Suppressor macrophage treated with lipopolysaccharide for 1 hour (primary cell): ENCODE data around the gene SYNJ1.
"Not testable (repeated sequence)": the region's sequence is repeated elsewhere in the genome, so short reads cannot be mapped to it uniquely, and the experiment has no call there.

Experiments
- DNase-seq, 3 donors: peaks; one replicate each; pipeline ENCODE4 v3.0.0-alpha.2; 2020 to 2022

SYNJ1 gene

DNA sequence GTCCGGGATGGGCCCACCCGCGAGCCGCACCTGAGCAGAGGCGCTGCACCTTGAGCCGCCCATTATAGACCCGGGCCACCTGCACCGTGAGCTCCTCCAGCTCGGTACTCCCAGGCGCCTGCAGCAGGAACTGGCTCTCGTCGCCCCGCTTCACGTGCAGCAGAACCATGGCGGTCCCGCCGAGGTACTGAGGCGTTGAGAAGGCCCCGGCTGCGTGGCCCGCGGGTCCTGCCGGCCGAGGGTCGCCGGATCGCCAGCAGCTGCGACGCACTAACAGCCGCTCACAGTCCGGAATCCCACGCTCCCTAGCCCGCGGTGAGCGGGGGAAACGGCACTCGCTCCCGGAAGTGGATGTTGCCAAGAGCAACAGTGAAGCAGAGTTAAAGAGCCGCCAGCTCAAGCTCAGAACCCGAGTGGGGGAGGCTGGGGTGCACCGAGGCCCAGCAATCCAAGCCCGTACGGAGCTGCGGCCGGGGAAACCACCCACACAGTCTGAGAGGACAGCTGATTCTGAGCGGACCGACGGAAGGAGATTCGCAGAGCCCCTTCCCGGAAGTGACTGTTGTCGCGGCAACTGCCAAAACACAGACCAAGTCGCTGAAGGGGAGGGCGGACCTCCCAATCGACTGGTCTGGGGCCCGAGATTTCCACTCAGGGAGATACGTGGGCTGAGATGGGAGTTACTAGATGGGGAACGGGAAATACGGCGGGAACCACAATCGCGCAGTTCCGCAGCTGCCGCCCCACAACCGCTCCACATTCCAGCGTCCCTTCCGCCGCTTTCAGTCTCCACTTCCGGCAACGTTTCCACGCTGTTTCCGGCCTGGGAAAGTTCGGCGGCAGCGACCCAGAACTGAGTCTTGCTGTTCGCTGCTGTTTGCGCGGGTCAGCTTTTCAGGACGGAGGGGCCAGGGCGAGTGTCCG lies 115.5 kb downstream of the SYNJ1 start, which contains the start of gene CFAP298:
Gene CFAP298, minus strand, starts transcription at position 303 of the 924 bp plus-strand sequence. Its CDS starts 134 bp downstream, at position 169.
- peak; percentile 93 to 94 (median 94) for DNase-seq

DNA sequence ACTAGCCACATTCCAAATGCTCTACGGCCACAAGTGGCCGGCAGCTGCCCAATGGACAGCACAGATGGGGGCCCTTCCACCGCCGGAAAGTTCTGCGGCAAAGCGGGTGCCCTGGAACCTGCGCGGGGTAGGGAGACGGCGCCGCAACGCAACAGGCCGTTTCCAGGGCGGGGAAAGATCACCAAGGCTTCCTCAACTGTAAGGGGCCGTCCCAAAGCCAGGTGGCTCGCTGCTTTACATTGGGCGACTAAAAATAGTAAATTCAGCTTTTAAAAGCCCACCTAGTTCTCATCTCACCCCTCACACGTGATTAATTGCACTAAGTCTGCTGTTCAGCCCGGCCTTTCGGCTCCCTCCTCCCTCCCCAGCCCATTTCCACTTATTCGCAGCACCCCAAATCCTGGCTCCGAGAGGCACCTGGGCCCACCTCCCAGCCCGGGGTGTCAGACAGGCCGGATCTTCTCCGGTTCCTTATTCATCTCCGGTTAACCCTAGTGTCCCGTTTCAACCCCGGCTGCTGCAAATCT lies 116.3 kb downstream of the SYNJ1 start:
- DNase-seq: peak; percentile 23 to 50 (median 26)

DNA sequence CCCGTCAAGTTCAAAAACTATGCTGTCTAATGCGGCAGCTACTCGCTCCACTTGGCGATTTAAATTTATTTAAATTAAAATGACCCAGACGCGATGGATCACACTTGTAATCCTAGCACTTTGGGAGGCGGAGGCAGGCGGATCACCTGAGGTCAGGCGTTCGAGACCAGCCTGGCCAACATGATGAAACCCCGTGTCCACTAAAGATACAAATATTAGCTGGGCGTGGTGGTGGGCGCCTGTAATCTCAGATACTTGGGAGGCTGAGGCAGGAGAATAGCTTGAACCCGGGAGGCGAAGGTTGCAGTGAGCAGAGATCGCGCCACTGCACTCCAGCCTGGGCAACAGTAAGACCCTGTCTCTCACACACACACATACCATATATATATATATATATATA lies 116.9 kb downstream of the SYNJ1 start:
- not testable (repeated sequence) for DNase-seq

DNA sequence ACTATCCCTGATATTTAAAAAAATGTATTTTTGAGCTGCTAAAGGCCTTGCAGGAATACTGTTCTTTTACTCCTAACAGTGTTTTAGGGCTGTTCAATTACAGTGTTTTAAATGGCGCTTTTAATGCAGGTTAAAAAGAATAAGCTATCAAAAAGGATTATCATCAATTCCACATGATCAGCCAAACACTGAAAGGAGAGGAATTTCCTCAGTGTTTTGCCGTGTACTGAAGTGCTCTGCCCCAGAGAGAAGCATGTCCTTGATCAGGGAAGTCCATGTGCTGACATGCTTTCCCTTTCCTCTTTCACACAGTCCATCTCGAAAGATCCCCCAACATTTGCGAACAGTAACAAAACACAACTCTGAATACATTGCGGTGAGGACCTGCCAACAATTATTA lies 119.0 kb downstream of the SYNJ1 start:
- no peak for DNase-seq

DNA sequence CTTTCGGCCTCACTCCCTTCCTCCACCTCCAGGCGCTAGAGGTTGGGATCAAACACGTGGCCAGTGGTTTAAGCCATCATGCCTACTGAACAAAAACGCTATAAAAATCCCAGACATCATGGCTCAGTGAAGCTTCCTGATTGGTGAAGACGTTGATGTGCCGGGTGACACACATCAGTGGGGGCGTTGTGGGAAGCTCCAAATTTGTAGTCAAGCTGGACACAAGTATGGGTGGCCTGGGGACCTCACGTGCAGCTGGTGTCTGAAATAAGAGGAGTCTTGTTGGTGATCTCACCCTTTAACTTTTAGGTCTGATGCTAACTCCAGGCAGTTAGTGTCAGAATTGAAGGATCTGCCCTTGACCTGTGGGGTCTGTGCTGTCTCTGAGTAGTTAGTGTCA lies 122.3 kb downstream of the SYNJ1 start:
- DNase-seq: no peak

DNA sequence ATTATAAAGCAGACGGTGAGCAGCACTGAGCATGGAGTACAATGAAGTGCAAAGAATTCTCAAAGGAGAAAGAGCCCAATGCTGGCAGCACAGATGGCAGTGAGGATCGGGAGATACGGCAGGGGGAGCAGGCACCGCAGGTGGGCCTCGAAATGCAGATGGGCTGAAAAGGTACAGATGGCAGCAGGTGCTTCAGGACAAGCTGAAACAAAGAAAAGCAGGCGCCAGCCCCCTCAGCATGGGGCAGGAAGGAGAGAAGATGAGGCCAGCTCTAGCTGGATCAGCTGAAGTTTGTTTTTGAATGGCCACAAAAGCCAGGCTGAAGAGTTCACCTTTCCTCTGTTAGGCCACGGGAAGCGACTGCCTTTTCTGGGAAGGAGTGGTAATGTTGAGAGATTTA lies 123.3 kb downstream of the SYNJ1 start:
- DNase-seq: no peak

DNA sequence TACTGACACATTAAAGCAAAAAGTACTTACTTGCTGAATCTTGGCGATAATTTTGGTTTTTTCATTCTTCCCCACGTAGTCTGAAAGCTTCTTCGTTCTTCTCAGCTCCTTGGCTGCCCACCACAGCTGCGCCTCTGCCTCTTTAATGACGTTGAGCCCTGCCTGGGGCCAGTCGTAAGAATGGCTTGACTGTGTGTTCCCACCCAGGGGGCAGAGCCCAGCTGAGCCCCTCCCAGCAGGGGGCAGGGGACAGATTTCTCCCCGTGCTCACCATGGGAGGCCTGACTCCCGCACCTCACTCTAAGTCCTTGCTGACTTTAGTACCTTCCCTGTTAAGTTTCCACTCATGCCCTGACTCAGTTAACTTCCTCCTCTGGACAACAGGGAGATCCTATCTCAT lies 124.7 kb downstream of the SYNJ1 start:
- DNase-seq: no peak

DNA sequence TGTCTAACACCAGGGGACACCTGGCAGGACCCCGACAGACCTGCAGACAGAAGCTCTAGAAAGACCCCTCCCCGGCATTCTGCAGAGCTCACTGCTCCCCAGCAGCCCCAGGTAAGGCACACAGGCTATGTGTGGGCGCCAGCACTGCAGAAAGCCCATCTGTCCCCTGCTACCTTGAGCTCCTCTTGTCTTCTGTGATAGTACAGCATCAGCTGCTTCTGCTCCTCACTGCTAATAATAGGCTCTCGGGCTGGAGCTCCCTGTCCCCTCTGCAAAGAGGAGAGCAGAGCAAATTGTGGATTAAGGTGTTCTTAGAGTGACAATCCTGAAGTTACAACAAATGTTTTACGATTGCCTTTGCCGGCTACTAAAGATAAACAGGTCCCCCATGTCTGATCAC lies 125.7 kb downstream of the SYNJ1 start:
- no peak for DNase-seq

DNA sequence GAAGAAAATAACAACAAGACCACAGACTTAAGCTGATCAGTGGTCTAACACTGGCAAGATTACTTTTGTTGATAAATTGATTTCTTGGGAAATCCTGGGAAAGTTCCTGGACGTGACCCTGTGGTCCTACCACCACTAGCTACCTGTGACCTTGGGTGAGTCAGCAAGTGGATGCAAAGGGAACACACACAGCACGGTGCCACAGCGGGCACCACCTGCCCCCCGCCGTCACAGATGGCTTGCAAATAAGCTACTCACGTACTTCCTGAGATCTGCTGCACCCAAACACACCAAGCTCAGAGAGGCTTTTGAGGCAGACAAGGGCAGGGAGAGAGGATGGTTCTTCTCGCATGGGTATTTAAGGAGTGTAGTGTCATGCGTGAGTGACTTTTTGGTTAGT lies 128.3 kb downstream of the SYNJ1 start:
- DNase-seq: no peak

DNA sequence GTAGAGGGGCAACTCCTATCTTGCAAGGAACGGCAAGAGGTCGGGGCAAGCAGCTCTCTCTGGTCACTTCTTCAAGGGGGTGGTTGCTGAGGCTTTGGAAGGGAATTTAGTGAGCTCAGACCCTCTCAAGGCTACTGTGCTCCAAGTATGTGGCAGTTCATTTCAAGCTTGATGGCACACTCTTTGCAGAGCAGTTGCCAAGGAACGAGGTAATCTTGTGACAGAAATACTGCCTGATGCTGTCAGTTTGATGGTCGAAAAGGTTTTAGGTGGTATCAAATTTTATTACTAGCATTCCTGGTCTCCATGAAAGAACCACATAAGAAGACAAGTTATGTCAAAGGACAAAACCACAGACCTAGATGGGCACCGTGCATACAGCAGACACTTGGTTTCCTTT lies 128.7 kb downstream of the SYNJ1 start:
- DNase-seq: no peak

DNA sequence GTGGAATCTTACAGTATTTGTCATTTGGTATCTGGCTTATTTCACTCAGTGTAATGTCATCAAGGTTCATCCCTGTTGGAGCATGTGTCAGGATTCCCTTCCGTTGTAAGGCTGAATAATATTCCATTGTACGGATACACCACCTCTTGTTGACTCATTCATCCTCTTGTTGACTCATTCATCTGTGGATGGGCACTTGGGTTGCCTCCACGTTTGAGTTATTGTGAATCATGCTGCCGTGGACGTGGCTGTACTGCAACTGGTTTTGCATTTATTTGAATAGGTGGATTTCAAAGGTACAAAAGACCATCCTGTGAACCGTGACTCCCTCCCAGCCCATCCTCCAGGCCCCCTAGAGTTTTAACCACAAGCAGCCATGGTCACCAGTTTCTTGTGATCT lies 130.6 kb downstream of the SYNJ1 start:
- peak in 1 of 3 donors; percentile 3 for DNase-seq

DNA sequence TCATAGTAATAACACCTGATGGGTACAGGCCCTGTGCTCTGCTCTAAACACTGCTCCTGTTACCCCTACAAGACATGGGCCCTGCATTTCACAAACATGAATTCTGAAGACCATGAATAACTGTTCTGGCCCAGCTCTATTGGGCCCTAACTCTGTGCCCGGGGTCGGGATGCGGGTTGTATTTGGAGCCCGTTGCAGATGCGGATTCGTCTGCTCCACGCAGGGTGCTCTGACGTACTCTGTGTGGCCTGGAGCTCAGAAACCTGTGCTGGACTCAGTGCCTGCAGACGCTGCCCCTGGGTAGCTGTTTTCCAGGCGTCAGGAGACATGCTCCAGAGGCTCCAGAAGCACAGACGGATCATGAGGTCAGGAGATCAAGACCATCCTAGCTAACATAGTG lies 132.4 kb downstream of the SYNJ1 start:
- no peak for DNase-seq

DNA sequence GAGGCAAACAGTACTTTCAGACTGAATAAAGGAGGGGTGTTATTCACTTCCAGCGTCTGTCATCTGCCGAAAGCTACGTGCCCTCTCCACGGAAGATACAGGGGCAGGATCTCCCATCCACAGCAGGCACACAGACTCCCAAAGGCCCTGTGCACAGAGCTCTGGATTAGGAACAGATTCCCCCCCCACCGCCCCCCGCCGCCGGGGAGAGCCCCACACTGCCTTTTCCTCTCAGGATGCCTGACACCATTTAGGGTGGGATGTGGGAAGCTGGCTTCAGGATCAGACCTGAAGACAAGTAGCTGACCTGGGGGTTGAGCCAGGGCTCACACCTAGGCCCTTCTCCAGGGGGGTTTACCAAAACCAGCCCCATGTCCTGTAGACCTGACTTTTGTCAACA lies 134.1 kb downstream of the SYNJ1 start:
- DNase-seq: no peak

DNA sequence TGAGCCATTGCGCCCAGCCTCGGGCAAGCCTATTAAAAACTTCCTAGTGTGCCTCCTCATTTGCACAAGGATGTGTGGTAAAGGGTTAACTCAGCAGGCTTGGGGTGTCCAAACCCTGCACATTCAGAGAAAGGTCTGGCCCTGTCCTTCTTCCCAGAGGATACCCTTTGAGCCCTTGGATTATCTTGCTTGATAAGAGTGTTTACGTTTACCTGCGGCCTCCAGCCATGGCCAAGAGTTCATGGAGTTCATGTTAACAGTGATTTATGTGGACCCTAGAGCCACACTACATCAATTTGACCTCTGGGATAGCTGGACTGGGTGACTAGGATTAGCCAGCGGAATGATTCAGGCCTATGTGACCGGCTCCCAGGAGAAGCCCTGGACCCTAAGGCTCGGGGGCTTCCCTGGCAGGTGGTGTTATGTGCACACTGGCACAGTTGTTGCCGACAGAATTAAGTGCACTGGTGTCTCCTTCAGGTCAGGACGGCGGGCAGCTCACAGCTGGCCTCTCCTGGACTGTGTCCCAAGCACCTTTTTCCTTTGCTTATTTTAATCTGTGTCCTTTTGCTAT lies 134.8 kb downstream of the SYNJ1 start:
- no peak for DNase-seq

DNA sequence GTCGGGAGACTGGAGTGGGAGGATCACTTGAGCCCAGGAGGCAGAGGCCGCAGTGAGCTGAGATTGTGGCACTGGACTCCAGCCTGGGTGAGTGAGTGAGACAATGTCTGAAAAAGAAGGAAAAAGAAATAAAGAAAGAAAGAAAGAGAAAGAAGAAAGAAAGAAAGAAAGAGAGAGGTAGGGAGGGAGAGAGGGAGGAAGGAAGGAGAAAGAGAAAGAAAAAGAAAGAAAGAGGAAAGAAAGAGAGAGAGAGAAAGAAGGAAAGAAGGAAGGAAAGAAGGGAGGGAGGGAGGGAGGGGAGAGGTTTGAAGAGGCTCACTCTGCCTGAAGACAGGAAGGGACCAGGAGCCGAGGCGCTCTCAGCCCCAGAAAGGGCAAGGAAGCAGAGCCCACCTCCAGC lies 137.7 kb downstream of the SYNJ1 start:
- DNase-seq: no peak

DNA sequence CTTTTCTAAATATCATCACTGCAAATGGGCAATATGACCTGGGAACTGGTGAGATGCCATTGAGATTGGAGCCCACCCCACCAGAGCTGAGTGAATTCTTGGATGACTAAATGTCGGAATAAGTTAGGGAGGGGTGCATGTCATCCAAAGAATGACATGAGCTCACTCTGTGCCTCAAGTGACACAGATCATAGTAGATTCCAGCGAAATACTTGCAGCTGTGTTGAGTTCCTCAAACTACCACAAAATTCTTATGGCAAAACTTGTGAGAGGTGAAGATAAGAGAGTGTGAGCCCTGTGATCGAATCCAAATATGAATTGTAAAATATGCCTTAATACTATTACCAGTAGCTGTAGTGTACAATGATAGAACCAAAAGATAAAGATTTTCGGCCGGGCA lies 140.2 kb downstream of the SYNJ1 start:
- no peak for DNase-seq

DNA sequence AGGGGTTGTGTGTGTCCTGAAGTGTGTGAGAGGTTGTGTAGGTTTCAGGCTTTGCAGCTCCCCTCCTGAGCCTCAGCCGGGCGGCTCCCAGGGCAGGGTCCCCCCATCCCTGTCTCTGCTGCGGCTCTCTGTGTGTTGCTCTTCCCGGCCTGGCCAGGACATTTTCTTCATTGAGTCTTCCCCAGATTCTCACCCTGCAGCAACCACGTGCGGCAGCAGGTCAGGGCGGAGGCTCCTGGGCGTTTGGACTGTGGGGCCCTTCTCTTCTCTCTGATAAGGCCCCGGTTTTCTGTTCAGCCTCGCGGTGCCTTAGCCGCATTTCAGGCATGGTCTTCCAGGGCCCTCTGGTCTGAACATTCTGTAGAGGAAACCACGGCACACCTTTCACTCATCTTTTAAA lies 140.7 kb downstream of the SYNJ1 start:
- no peak for DNase-seq

DNA sequence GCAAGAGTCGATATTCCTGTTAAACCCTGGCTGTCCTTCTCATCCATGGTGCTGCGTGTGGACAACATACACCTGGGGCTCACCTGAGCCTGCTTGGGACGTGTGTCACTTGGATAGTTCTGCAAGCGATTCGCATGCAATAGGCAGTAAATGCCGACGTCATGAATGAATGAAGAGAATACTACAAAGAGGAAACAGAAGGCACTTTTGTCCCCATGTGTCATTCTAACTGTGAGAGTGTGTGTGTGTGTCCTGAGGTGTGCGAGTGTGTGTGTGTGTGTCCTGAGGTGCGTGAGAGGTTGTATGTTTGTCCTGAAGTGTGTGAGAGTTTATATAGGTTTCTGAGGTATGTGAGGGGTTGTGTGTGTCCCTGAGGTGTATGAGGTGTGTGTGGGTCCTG lies 141.8 kb downstream of the SYNJ1 start:
- no peak for DNase-seq

DNA sequence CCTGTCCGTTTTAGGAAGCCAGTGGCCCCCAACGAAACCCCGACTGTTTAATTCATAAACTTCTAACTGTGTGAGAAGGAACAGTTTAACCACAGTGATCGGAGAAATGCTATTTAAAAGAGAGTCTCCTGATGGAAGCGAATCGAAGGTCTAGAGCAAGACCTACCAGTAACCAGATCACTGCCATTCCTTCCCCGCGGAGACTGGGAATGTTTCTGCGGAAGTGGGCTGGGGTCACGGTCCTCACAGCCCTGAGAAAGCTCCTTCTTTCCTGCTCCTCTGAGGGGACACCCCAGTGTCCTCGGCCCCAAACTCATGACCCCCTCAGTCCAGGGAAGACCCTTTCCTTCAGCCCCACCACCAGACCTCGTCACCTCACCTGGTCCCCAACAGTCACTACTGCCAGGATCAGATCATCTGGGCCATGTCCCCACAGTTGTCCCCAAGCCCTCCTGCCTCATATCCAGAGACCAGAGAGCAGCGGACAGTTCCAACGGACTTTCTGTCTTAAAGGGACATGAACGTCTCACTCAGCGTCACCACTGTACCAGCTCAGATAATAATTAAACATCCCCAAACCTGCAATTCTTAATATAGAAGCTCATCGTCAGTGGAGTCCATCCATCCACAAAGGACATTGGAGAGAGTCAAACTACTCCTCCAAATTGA lies 142.6 kb downstream of the SYNJ1 start, which contains the start of gene TCP10L:
Gene TCP10L, minus strand, starts transcription at position 482 of the 669 bp plus-strand sequence. CDS start 1,219 bp downstream, outside the sequence.
- DNase-seq: no peak

DNA sequence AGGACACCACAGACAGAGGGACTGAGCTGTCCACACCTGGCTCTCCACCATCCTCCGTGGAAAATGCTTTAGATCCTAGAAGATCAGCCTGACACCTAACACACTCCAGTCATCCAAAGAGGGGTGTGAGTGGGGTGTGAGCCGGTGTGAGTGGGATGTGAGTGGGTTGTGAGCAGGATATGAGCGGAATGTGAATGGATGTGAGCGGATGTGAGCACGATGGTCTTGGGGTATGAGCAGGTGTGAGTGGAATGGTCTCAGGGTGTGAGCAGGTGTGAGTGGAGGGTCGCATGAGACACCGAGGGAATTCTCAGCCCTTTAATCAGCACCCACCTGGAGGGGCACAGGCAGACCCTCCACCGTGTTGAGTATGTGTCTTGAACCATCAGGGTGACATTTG lies 143.3 kb downstream of the SYNJ1 start:
- no peak for DNase-seq

DNA sequence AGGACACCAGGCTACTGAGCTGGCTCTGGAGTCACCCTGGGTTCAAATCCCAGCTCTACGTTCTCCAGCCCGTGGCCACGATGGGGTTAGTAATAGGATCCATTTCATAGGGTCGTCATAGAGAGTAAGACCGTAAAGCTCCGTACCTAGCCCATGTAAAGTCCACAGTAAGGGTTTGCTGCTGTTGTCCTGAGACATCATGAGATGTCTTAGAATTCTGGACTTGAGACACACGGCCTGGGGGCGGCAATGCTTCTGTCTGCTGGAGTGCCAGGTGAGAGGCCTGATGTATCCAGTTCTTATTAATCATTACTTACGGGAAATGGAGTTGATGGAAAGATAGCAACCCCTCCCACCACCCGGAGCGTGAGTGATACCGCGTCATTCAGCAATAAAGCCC lies 146.1 kb downstream of the SYNJ1 start:
- DNase-seq: no peak

DNA sequence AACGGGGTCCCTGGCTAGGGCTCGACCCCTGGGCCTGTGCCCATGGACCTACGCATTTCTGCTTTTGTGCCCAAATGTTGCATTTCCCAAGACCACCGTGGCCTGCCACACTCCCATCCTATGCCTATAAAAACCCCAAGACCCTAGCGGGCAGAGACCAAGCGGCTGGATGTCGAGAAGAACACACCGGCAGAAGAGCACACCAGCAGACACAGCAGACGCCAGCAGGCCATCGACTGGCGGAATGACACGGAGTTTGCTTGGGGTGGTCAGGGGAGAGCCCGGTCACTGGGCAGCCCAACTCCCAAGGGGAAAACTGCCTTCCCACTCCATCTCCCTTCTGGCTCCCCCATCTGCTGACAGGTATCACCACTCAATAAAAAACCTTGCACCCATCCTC lies 146.9 kb downstream of the SYNJ1 start:
- no peak for DNase-seq
